ENCODE results near the gene PRRT4.
A peak's percentile ranks its signal among the peaks of the same experiment; 100 is the strongest.

PRRT4 gene

GRCh38 chr7:128343554-128344430 lies 17.7 kb downstream of the PRRT4 start, which contains the start of gene RBM28 (continued):
- TF ChIP-seq SP7 (tag by site-specific recombination; IDR thresholded peaks at IDR 0.05) (peak; percentile 92), ZNF701 (tag by site-specific recombination; IDR thresholded peaks at IDR 0.05) (no peak), ZSCAN30 (tag by site-specific recombination; IDR thresholded peaks at IDR 0.05) (peak; percentile 90), ZNF24 (tag by site-specific recombination; IDR thresholded peaks at IDR 0.05) (peak; percentile 94), ZNF645 (tag by site-specific recombination; IDR thresholded peaks at IDR 0.05) (no peak), ZSCAN4 (tag by site-specific recombination; IDR thresholded peaks at IDR 0.05) (peak; percentile 72; the same call in 1 of the 2 replicates), ZBTB49 (tag by site-specific recombination; IDR thresholded peaks at IDR 0.05; ENCODE audit: low read depth) (no peak), ZNF10 (tag by site-specific recombination; IDR thresholded peaks at IDR 0.05) (no peak), ZNF561 (tag by site-specific recombination; IDR thresholded peaks at IDR 0.05; ENCODE audit: borderline replicate concordance) (peak; percentile 93; the same call in 1 of the 2 replicates), ZNF138 (tag by site-specific recombination; IDR thresholded peaks at IDR 0.05; ENCODE audit: borderline replicate concordance) (no peak), AEBP2 (tag by site-specific recombination; IDR thresholded peaks at IDR 0.05; ENCODE audit: borderline replicate concordance) (no peak), ZNF433 (tag by site-specific recombination; IDR thresholded peaks at IDR 0.05; ENCODE audit: low read depth) (no peak), ZNF513 (tag by site-specific recombination; IDR thresholded peaks at IDR 0.05) (peak; percentile 8; the same call in 1 of the 2 replicates), ZBTB48 (tag by site-specific recombination; IDR thresholded peaks at IDR 0.05) (peak; percentile 85), ZNF658 (tag by site-specific recombination; IDR thresholded peaks at IDR 0.05) (no peak), PRDM10 (tag by site-specific recombination; IDR thresholded peaks at IDR 0.05) (peak; percentile 31; the same call in 1 of the 2 replicates), ZFP41 (tag by site-specific recombination; IDR thresholded peaks at IDR 0.05; ENCODE audit: borderline replicate concordance) (no peak), ZNF610 (tag by site-specific recombination; IDR thresholded peaks at IDR 0.05; ENCODE audit: borderline replicate concordance) (peak; percentile 72; the same call in 1 of the 2 replicates), KLF1 (tag by site-specific recombination; IDR thresholded peaks at IDR 0.05) (peak; percentile 84), ZNF18 (tag by site-specific recombination; IDR thresholded peaks at IDR 0.05) (no peak), ZEB2 (tag by site-specific recombination; IDR thresholded peaks at IDR 0.05) (peak; percentile 78), ZNF311 (tag by site-specific recombination; IDR thresholded peaks at IDR 0.05; ENCODE audit: borderline replicate concordance) (no peak), ZNF639 (tag by site-specific recombination; IDR thresholded peaks at IDR 0.05) (peak; percentile 97)
